Left lung (tissue), 10 donors: ENCODE data around the gene KNCN. TPM values are rescaled to one million over a fixed set of nuclear protein-coding genes. Genes with fewer than 3 reads are reported as not detected.

Experiments used
- ATAC-seq: fragments of 200-7000 bp; cut with Tn5 transposase; one replicate; pipeline ENCODE4 v1.9.1; 2020; ENCODE audit warnings: moderate library complexity
- DNase-seq, 4 donors: peaks; one replicate each; pipeline ENCODE4 v3.0.0-alpha.2; 2013 to 2020
- H3K27ac ChIP-seq, 2 donors: fragments of 200-600 bp; sonication (generic) in 1 of 2; one replicate each; pipeline versions ENCODE4 v1.5.0 to v1.8.0; 2020 to 2021
- H3K27me3 ChIP-seq, 2 donors: fragments of 200-600 bp; sonication (generic) in 1 of 2; one replicate each; pipeline versions ENCODE4 v1.5.0 to v1.8.0; 2020 to 2021
- H3K36me3 ChIP-seq, 2 donors: fragments of 200-600 bp; sonication (generic) in 1 of 2; one replicate each; pipeline versions ENCODE4 v1.5.0 to v1.8.0; 2020 to 2021
- H3K4me1 ChIP-seq, 2 donors: fragments of 200-600 bp; one replicate each; pipeline ENCODE4 v1.8.0; 2021
- H3K4me3 ChIP-seq, 2 donors: fragments of 200-600 bp; sonication (generic) in 1 of 2; one replicate each; pipeline versions ENCODE4 v1.5.0 to v1.8.0; 2020 to 2021; ENCODE audit warnings: mild to moderate bottlenecking in 1 of 2
- H3K9me3 ChIP-seq, 2 donors: fragments of 200-600 bp; sonication (generic) in 1 of 2; one replicate each; pipeline versions ENCODE4 v1.5.0 to v1.8.0; 2020 to 2021
- intact Hi-C, 2 donors: fragments of 100-400 bp; cut with DNase I; formaldehyde crosslinking; loops; one replicate each; pipeline versions ENCODE4 v1.11.2 to v1.14.2; 2022
- polyA plus RNA-seq, 6 donors: library from polyadenylated mRNA; unstranded; fragments of 120-200 nt; gene quantifications; one replicate each; pipeline ENCODE4 v1.2.1, GENCODE V29; 2013; ENCODE audit not compliant: insufficient read length in 6 of 6
- total RNA-seq, 2 donors: library from RNA; stranded (reverse); fragmentation: NEBNext Ultra II Directional; extraction: Animal tissue kit (Norgen Biotek cat#: 25700); gene quantifications; one replicate each; pipeline ENCODE4 v1.2.1, GENCODE V29; 2021
- TF ChIP-seq, protein P1 (sequence below), 2 donors: fragments of 200-600 bp; sonication (generic) in 1 of 2; IDR thresholded peaks; one replicate each; pipeline versions ENCODE4 v1.5.0 to v1.8.0; 2021; ENCODE audit warnings: antibody characterized with exemption in 2 of 2
- donor health status: DM: no; HTN: yes; CAD: no.
- donor health status: DM: no; HTN: no; CAD: no.

Gene KNCN
- total and polyA plus RNA-seq, 8 donors: 0.07 to 0.34 (median 0.20) TPM; not detected in 5

- DNase-seq (no peak), ATAC-seq (peak; percentile 60)
- Histone ChIP-seq H3K36me3 (peaks cover 0 to 49% of the 10 kb centered on the region in 2 donors), H3K27ac (peak overlapping the region in 1 of 2 donors; percentile 23), H3K4me3 (no peak overlapping the region), H3K4me1 (peaks cover 0 to 3% of the 10 kb centered on the region in 2 donors), H3K9me3 (no peaks in the 10 kb centered on the region), H3K27me3 (no peaks in the 10 kb centered on the region)
- TF ChIP-seq, protein P1, sequence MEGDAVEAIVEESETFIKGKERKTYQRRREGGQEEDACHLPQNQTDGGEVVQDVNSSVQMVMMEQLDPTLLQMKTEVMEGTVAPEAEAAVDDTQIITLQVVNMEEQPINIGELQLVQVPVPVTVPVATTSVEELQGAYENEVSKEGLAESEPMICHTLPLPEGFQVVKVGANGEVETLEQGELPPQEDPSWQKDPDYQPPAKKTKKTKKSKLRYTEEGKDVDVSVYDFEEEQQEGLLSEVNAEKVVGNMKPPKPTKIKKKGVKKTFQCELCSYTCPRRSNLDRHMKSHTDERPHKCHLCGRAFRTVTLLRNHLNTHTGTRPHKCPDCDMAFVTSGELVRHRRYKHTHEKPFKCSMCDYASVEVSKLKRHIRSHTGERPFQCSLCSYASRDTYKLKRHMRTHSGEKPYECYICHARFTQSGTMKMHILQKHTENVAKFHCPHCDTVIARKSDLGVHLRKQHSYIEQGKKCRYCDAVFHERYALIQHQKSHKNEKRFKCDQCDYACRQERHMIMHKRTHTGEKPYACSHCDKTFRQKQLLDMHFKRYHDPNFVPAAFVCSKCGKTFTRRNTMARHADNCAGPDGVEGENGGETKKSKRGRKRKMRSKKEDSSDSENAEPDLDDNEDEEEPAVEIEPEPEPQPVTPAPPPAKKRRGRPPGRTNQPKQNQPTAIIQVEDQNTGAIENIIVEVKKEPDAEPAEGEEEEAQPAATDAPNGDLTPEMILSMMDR (IDR thresholded peaks at IDR 0.05): no peak
- intact Hi-C loops: no loop called here
Measured at GRCh38 chr1:46556822-46557221, 5.4 kb upstream of the KNCN start.

- TF ChIP-seq, protein P1 (IDR thresholded peaks at IDR 0.05): no peak
- DNase-seq: no peak
- Histone ChIP-seq H3K4me1 (peaks cover 0 to 3% of the 10 kb centered on the region in 2 donors), H3K27ac (no peak overlapping the region), H3K4me3 (no peak overlapping the region), H3K9me3 (no peaks in the 10 kb centered on the region), H3K36me3 (peaks cover 0 to 41% of the 10 kb centered on the region in 2 donors), H3K27me3 (peaks cover 0 to 4% of the 10 kb centered on the region in 2 donors)
- intact Hi-C loops: no loop called here
- ATAC-seq: no peak
Measured at GRCh38 chr1:46555826-46556619, 4.6 kb upstream of the KNCN start.

GRCh38 chr1:46554597-46555381 lies 3.3 kb upstream of the KNCN start:
- TF ChIP-seq, protein P1 (IDR thresholded peaks at IDR 0.05): no peak

DNA sequence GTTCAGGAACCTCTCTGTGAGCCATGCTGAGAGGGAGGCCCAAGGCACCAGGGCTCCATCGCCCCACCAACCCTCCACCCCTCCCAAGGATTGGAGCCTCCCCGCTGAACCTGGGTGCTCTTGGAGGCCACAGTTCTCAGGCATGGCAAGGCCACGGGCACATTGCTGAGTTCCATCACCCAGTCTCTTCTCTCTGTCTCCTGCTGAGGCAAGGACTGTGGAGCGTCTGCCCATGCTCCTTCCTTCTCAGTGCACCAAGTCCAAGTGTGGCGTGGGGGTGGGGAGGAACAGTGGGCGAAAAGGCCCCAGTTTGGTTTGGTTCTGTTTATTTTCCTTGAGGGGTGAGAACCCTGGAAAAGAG lies 2.8 kb upstream of the KNCN start:
- no peak overlapping the region for H3K4me3 ChIP-seq
- intact Hi-C loops: no loop called here
- no peak overlapping the region for H3K27ac ChIP-seq
- H3K36me3 ChIP-seq: peaks cover 0 to 23% of the 10 kb centered on the region in 2 donors
- ATAC-seq (no peak), DNase-seq (no peak)
- peaks cover 0 to 3% of the 10 kb centered on the region in 2 donors for H3K4me1 ChIP-seq
- no peaks in the 10 kb centered on the region for H3K9me3 ChIP-seq
- H3K27me3 ChIP-seq: peaks cover 0 to 20% of the 10 kb centered on the region in 2 donors
- TF ChIP-seq, protein P1 (IDR thresholded peaks at IDR 0.05): no peak

More at GRCh38 chr1:46554597-46555381, 3.3 kb upstream of the KNCN start:
- Histone ChIP-seq H3K27me3 (peaks cover 0 to 16% of the 10 kb centered on the region in 2 donors), H3K9me3 (no peaks in the 10 kb centered on the region), H3K4me1 (peaks cover 0 to 3% of the 10 kb centered on the region in 2 donors), H3K36me3 (peaks cover 0 to 29% of the 10 kb centered on the region in 2 donors), H3K27ac (no peak overlapping the region), H3K4me3 (no peak overlapping the region)
- no peak for ATAC-seq
- intact Hi-C loops: no loop called here
- DNase-seq: no peak

- H3K27me3 ChIP-seq: peaks cover 0 to 27% of the 10 kb centered on the region in 2 donors
- H3K4me1 ChIP-seq: peaks cover 0 to 3% of the 10 kb centered on the region in 2 donors
- no peak overlapping the region for H3K4me3 ChIP-seq
- TF ChIP-seq, protein P1 (IDR thresholded peaks at IDR 0.05): no peak
- ATAC-seq (no peak), DNase-seq (no peak)
- no peaks in the 10 kb centered on the region for H3K9me3 ChIP-seq
- no peak overlapping the region for H3K27ac ChIP-seq
- peaks cover 0 to 16% of the 10 kb centered on the region in 2 donors for H3K36me3 ChIP-seq
- intact Hi-C loops: no loop called here
Measured at GRCh38 chr1:46553506-46553905, 2.1 kb upstream of the KNCN start.
